Activated CD4-positive, alpha-beta memory T cell treated with anti-CD3 and anti-CD28 coated beads for 36 hours (primary cell): ENCODE data around the gene YDJC. TPM values are rescaled to one million over a fixed set of nuclear protein-coding genes. Genes with fewer than 3 reads are reported as not detected.
"Not testable (repeated sequence)": the region's sequence is repeated elsewhere in the genome, so short reads cannot be mapped to it uniquely, and the experiment has no call there.

Source experiments
- CTCF ChIA-PET: fragments of 350-600 bp; sonication (Branson Sonifier 250); formaldehyde crosslinking; loops from one replicate; lab custom pipeline; 2021; ENCODE audit warnings: antibody characterized with exemption, inconsistent platforms; lab: Charles Lee
- POLR2A ChIA-PET: fragments of 350-600 bp; sonication (Branson Sonifier 250); formaldehyde crosslinking; loops from one replicate; lab custom pipeline; 2021; ENCODE audit warnings: antibody characterized with exemption; lab: Charles Lee
- DNase-seq: peaks from one replicate; pipeline ENCODE4 v3.0.0-alpha.2; 2020
- H3K27ac Mint-ChIP-seq: one replicate; pipeline ENCODE4 v1.8.0; 2021; ENCODE audit warnings: mixed read lengths
- H3K27me3 Mint-ChIP-seq: one replicate; pipeline ENCODE4 v1.8.0; 2021; ENCODE audit warnings: mixed read lengths
- H3K36me3 Mint-ChIP-seq: one replicate; pipeline ENCODE4 v1.8.0; 2021; ENCODE audit warnings: mixed read lengths
- H3K4me1 Mint-ChIP-seq: one replicate; pipeline ENCODE4 v1.8.0; 2021; ENCODE audit warnings: low read depth, mixed read lengths
- H3K4me3 Mint-ChIP-seq: one replicate; pipeline ENCODE4 v1.8.0; 2021; ENCODE audit warnings: mild to moderate bottlenecking, mixed read lengths
- H3K9me3 Mint-ChIP-seq: one replicate; pipeline ENCODE4 v1.8.0; 2021; ENCODE audit warnings: mixed read lengths
- intact Hi-C: fragments of 100-400 bp; cut with micrococcal nuclease; formaldehyde crosslinking; loops from one replicate; pipeline ENCODE4 v1.15.1; 2023
- microRNA-seq: library from miRNA; unstranded; fragments of <30 nt; microRNA quantifications from one replicate; pipeline ENCODE4 v1.2.0, GENCODE V29; 2022; ENCODE audit warnings: borderline number of aligned reads, borderline microRNAs expressed, borderline replicate concordance
- total RNA-seq, 2 experiments: library from RNA; stranded (reverse); gene quantifications; one replicate each; pipeline ENCODE4 v1.2.3, GENCODE V29; 2021

Gene YDJC
- total RNA-seq, 2 experiments from 2014 or later = 45.3 to 47.1 TPM

DNA sequence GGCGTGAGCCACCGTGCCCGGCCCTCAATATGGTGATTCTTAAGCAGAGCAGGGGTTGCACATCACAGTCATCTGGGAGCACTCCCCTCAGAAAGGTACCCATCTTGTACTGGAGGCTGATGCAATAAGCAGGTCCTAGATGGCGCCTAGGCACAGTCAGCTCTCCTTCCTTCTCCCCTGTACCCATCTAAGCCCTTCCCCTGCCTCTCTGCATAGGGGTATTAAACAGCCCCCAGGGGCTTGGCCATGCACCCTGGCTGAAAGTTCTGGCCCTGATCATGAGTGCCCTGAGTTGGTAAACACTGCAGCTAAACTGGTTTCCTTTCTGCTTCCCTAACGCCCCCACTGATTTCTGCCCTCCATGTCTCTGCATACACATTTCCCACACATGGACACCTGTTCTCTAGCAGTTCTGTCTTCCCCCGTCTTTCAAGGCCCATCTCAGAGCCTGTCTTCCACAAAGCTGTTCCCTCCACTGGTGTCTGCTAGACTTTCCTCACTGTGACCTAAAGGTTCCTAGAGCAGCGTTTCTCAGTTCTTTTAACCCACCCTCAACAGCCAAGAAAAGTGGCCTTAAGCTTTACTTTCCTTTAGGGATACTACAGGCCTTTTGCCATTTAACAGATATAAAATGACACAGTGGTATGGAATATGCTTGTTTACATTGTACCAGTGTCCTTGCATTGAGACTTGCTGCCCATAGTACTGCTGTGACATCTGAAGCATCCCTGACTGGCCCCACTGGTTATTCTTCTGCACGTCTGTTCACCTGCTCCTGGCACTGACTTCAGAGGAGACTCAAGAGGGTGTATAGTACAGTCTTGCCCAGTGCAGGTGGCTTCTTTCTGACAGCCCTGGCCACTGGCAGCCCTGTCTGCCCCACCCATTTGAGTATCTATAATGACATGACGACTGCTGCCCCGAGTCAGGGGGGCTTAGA lies 46.8 kb downstream of the YDJC start:
- Mint-ChIP-seq H3K4me1 (peaks cover 53% of the 10 kb centered on the region), H3K27me3 (no peaks in the 10 kb centered on the region), H3K9me3 (no peaks in the 10 kb centered on the region), H3K27ac (peak overlapping the region; percentile 74), H3K36me3 (no peaks in the 10 kb centered on the region), H3K4me3 (no peak overlapping the region)
- intact Hi-C loops = loop anchor here (5.0 kb wide), 1 partner anchor 581 kb away; the partner anchor contains the start of gene THAP7
- ChIA-PET CTCF (interaction anchor here (1.5 kb wide), 1 partner anchor 60 kb away, joined by 3 read pairs; no protein-coding TSS in a partner anchor), POLR2A (interaction anchor here (0.6 kb wide), 1 partner anchor 73 kb away, joined by 3 read pairs; no protein-coding TSS in a partner anchor)
- DNase-seq = no peak

DNA sequence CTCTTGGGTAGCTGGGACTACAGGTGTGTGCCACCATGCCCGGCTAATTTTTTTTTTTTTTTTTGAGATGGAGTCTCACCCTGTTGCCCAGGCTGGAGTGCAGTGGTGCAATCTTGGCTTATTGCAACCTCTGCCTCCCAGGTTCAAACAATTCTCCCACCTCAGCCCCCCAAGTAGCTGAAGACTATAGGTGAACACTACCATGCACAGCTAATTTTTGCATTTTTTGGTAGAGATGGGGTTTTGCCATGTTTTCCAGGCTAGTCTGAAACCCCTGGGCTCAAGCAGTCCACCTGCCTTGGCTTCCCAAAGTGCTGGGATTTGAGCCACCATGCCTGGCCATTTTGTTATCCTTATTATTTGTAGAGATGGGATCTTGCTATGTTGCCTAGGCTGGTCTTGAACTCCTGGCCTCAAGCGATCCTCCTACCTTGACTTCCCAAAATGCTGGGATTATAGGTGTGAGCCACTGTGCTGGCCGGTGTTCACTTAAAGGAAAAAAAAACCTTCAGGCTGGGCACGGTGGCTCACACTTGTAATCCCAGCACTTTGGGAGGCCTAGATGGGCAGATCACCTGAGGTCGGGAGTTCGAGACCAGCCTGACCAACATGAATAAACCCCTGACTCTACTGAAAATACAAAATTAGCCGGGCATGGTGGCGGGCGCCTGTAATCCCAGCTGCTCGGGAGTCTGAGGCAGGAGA lies 48.7 kb downstream of the YDJC start:
- H3K4me3 Mint-ChIP-seq, H3K27me3 Mint-ChIP-seq, H3K36me3 Mint-ChIP-seq, POLR2A ChIA-PET, DNase-seq, H3K27ac Mint-ChIP-seq, H3K9me3 Mint-ChIP-seq: not testable (repeated sequence)
- CTCF ChIA-PET = interaction anchor here (0.7 kb wide), 2 partner anchors 46 to 48 kb away, joined by 3 read pairs; no protein-coding TSS in a partner anchor
- intact Hi-C loops = loop anchor here (5.0 kb wide), 1 partner anchor 579 kb away; the partner anchor contains the start of gene THAP7
- H3K4me1 Mint-ChIP-seq = peaks cover 50% of the 10 kb centered on the region

DNA sequence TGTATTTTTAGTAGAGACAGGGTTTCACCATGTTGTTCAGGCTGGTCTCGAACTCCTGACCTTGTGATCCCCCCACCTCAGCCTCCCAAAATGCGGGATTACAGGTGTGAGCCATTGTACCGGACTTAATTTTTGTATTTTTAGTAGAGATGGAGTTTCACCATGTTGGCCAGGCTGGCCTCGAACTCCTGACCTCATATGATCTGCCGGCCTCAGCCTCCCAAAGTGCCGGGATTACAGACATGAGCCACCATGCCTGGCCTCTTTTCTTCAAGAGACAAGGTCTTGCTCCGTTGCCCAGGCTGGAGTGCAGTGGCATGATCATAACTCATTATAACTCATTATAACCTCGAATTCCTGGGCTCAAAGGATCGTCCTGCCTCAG lies 49.2 kb downstream of the YDJC start:
- H3K36me3 Mint-ChIP-seq, H3K4me3 Mint-ChIP-seq: not testable (repeated sequence)
- H3K4me1 Mint-ChIP-seq = peaks cover 52% of the 10 kb centered on the region

DNA sequence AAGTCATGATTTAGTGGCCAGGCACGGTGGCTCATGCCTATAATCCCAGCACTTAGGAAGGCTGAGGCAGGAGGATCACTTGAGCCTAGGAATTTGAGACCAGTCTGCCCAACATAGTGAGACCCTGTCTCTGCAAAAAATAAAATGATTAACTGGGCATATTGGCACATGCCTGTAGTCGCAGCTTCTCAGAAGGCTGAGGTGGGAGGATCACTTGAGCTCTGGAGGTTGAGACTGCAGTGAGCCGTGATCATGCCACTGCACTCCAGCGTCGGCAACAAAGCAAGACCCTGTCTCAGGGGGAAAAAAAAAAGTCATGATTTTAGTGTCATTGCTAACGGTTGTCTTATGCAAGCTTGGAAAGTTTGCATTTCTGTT lies 50.4 kb downstream of the YDJC start:
- Mint-ChIP-seq H3K27me3 (no peaks in the 10 kb centered on the region), H3K9me3 (no peaks in the 10 kb centered on the region), H3K36me3 (peaks cover 4% of the 10 kb centered on the region), H3K4me1 (peaks cover 46% of the 10 kb centered on the region), H3K4me3 (no peak overlapping the region), H3K27ac (no peak overlapping the region)
- ChIA-PET POLR2A (interaction anchor here (0.7 to 1.4 kb wide), 2 partner anchors 9 to 13 kb away, joined by 3 to 4 read pairs; no protein-coding TSS in a partner anchor), CTCF (interaction anchor here (1.2 kb wide), 1 partner anchor 14 kb away, joined by 3 read pairs; no protein-coding TSS in a partner anchor)
- DNase-seq = no peak
- intact Hi-C loops = no loop called here

More for the DNA sequence above, 49.2 kb downstream of the YDJC start:
- CTCF ChIA-PET = interaction anchor here (0.7 kb wide), 1 partner anchor 49 kb away, joined by 3 read pairs; no protein-coding TSS in a partner anchor
- H3K27me3 Mint-ChIP-seq, H3K27ac Mint-ChIP-seq, POLR2A ChIA-PET, DNase-seq, H3K9me3 Mint-ChIP-seq: not testable (repeated sequence)
- intact Hi-C loops = loop anchor here (5.0 kb wide), 1 partner anchor 578 kb away; the partner anchor contains the start of gene THAP7

Small RNA genes lying within 50 kb of the gene (microRNA-seq; reads per million reads assigned to microRNA genes)
- gene MIR130B = 1,520 reads per million, percentile 88 among the genes with 10 or more reads in this experiment
- gene MIR301B = 9.4 reads per million, percentile 31 among the genes with 10 or more reads in this experiment

Other genes with a start within 250 kb of the YDJC start
- gene RIMBP3B, start 246.3 kb downstream of the YDJC start, total RNA-seq = under 1 TPM; 0.15 to 0.48 TPM
- 1 to 10 TPM; 3.6 to 3.7 TPM for gene HIC2, start 212.7 kb downstream of the YDJC start, total RNA-seq
- 1 to 10 TPM in 1 of 2 experiments, under 1 TPM in 1; 0.78 to 1.4 TPM for gene TMEM191C, start 162.6 kb downstream of the YDJC start, total RNA-seq
- gene RIMBP3C, start 78.6 kb downstream of the YDJC start, total RNA-seq = under 1 TPM in 1 of 2 experiments, not detected in 1; 0.46 TPM
- 10 to 100 TPM; 52.4 to 53.1 TPM for gene UBE2L3, start 62.3 kb downstream of the YDJC start, total RNA-seq
- under 1 TPM; 0.27 to 0.31 TPM for gene CCDC116, start 2.7 kb upstream of the YDJC start, total RNA-seq
- 10 to 100 TPM; 38.2 to 41.8 TPM for gene SDF2L1, start 12.3 kb upstream of the YDJC start, total RNA-seq
- gene PPIL2, start 36.0 kb upstream of the YDJC start, total RNA-seq = 10 to 100 TPM; 41.4 to 45.8 TPM
- 1 to 10 TPM; 1.6 to 1.8 TPM for gene YPEL1, start 105.8 kb upstream of the YDJC start, total RNA-seq
- gene MAPK1, start 237.6 kb upstream of the YDJC start, total RNA-seq = 10 to 100 TPM; 70.2 to 75.6 TPM